GM20000 (cell line): ENCODE results near the gene EPB41L4B.
"Not testable (repeated sequence)": the region's sequence is repeated elsewhere in the genome, so short reads cannot be mapped to it uniquely, and the experiment has no call there.

Experiments used
- DNase-seq: peaks from one replicate; pipeline ENCODE4 v3.0.0; 2012; ENCODE audit warnings: low spot score
- TF ChIP-seq, protein P1 (sequence below): IDR thresholded peaks from 2 replicates; pipeline ENCODE4 v1.5.1; 2012; ENCODE audit warnings: mild to moderate bottlenecking, control low read depth; ENCODE audit errors: extremely low read depth, missing control alignments

EPB41L4B gene

DNA sequence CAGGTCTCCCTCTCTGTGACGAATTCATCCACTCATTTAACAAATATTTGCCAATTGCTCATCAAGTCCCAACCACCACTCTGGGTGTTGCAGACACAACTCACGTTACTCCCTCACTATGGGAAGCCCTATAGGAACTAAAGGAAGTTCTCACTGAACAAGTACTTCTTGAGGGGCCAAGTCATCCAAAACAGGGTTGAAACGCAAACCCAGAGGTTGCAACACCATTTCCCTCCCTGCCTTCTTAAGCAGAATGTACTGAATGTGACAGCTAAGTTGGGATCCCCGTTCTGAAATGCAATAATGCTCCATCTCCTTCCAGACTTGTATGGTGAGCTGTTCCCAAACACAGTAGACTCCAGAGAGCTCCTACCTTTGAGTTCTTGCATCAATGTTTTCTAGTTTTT lies 34.3 kb downstream of the EPB41L4B start:
- TF ChIP-seq, protein P1, sequence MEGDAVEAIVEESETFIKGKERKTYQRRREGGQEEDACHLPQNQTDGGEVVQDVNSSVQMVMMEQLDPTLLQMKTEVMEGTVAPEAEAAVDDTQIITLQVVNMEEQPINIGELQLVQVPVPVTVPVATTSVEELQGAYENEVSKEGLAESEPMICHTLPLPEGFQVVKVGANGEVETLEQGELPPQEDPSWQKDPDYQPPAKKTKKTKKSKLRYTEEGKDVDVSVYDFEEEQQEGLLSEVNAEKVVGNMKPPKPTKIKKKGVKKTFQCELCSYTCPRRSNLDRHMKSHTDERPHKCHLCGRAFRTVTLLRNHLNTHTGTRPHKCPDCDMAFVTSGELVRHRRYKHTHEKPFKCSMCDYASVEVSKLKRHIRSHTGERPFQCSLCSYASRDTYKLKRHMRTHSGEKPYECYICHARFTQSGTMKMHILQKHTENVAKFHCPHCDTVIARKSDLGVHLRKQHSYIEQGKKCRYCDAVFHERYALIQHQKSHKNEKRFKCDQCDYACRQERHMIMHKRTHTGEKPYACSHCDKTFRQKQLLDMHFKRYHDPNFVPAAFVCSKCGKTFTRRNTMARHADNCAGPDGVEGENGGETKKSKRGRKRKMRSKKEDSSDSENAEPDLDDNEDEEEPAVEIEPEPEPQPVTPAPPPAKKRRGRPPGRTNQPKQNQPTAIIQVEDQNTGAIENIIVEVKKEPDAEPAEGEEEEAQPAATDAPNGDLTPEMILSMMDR = no peak
- DNase-seq = no peak

DNA sequence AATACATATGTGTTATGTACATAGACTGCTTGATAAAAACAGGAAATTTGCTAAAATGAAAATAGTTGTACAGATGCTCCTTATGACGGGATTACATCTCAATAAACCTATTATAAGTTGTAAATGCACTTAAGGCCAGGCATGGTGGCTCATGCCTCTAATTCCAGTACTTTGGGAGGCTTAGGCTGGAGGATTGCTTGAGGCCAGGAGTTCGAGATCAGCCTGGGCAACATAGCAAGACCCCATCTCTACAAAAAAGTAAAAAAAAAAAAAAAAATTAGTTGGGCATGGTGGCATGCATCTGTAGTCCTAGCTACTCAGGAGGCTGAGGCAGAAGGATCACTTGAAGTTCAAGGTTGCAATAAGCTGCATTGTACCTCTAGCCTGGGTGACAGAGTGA lies 37.2 kb downstream of the EPB41L4B start:
- not testable (repeated sequence) for DNase-seq

DNA sequence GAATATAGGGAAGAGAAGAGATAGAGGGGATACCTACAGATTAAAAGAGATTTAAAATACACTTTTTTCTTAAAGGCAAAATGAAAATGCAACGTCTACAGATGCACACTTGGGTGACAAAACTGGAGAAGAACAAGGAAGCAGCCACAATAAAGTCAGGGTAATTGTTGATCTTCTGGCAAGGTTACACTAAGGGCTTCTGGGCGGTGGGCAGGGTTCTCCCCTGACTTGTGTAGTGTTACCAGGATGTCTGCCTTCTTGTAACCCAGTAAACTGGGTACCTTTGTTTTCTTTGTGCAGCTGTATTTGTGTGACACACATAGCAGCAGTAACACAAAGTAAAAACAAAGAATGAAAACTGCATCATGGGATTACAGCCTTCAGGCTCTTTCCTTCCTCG lies 37.8 kb downstream of the EPB41L4B start:
- TF ChIP-seq, protein P1 = no peak
- DNase-seq = no peak

DNA sequence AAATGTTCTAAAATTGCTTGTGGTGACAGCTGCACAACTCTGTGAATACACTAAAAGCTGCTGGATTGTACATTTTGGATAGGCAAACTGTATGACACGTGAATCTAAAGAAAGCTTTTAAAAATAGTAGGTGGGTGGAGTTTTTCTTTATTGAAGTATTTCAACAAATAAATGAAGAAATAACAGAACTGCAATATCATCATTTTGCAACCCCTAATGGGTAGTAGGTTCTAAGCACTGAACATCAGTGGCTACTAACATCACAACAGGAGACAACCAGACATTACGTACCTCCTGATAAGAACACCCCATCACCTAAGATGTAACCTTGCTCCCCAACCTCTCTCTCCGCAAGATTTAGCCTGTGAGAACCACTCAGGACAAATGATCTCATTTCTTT lies 38.6 kb downstream of the EPB41L4B start:
- TF ChIP-seq, protein P1 = no peak
- DNase-seq = no peak

DNA sequence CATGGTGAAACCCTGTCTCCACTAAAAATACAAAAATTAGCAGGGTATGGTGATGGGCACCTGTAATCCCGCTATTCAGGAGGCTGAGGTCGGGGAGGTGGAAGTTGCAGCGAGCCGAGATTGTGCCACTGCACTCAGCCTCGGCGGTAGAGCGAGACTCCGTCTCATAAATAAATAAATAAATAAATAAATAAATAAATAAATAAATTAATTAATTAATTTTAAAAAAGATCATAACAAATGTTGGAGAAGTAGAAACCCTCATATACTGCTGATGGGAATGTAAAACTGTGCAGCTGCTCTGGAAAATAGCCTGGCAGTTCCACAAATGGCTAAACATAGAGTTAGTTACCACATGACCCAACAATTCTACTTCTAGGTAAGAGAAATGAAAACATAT lies 39.3 kb downstream of the EPB41L4B start:
- DNase-seq = no peak
- TF ChIP-seq, protein P1 = no peak

DNA sequence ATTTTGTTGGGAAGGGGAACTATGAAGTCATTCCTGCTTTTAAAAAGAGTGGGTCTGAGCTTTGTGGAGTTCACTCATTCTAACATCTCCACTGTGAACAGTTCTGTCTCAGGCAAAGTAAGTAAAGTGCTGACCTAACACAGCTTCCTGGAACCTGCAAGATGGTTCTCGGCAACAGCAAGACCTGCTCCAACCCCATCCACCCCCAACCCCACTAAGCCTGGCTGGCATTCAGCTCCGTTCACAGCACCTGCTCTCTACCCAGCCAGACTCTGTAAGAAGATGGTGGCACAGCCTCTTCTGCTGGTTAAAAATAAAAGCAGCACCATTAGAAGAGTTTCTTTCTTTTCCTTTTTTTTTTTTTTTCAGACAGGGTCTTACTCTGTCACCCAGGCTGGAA lies 42.0 kb downstream of the EPB41L4B start:
- TF ChIP-seq, protein P1 = no peak

DNA sequence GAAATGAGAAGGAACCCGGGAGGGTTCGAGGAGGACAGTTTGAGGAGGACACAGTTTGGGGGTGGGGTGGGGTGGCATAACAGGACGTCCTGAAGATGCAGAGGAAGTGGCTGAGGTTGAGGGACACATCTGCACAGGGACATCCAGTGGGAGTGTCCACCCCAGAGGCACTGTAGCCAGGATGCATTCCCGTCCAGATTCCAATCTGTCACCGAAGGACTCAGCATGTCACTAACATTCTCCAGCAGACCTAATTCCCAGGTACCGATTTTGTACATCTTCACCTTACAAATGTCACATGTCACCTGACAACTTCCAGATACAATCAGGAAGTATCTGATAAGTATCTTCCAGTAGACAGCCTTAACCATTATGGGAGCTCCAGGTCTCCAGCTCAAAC lies 42.6 kb downstream of the EPB41L4B start:
- DNase-seq = no peak
- TF ChIP-seq, protein P1 = no peak

More for the DNA sequence above, 42.0 kb downstream of the EPB41L4B start:
- no peak for DNase-seq

DNA sequence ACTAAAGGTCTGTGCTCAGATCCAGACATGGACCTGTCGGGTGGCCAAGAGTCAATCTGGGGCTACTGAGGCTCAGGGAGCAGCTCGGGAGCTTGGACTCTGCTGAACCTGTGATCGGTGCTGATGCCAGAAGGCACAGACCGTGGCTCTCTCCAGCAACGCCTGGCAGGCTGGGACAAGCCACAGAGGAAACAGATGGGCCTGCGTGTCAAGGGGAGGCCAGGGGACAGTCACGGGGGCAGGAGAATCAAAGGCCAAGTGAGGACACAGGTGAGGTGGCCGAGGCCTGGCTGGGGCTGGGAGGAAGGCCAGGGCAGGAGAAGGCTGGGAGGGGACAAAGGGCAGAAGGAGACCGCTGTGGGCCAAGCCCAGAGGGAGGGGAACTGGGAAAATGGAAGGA lies 43.4 kb downstream of the EPB41L4B start:
- no peak for DNase-seq
- TF ChIP-seq, protein P1 = no peak
